HEK293 (cell line): ENCODE measurements around the gene GNPTAB.

Source experiments
- TCF7L2 ChIP-seq: IDR thresholded peaks from 2 replicates; pipeline ENCODE4 v1.6.1; 2011; ENCODE audit warnings: low read depth, mild to moderate bottlenecking, inconsistent platforms, low read length, moderate library complexity, borderline replicate concordance
- YY1 ChIP-seq: fragments of 450-650 bp; formaldehyde crosslinking; IDR thresholded peaks from 2 replicates; pipeline ENCODE4 v1.5.1; 2018; ENCODE audit warnings: missing biosample characterization, missing genetic modification characterization
- ZNF24 ChIP-seq: fragments of 450-650 bp; formaldehyde crosslinking; IDR thresholded peaks from 2 replicates; pipeline ENCODE4 v1.5.1; 2016; ENCODE audit warnings: missing biosample characterization, missing genetic modification characterization
- ZNF473 ChIP-seq: fragments of 450-650 bp; formaldehyde crosslinking; IDR thresholded peaks from 2 replicates; pipeline ENCODE4 v1.5.1; 2017; ENCODE audit warnings: missing biosample characterization, missing genetic modification characterization
- ZNF658 ChIP-seq: fragments of 450-650 bp; formaldehyde crosslinking; IDR thresholded peaks from 2 replicates; pipeline ENCODE4; 2016; ENCODE audit warnings: missing biosample characterization, missing genetic modification characterization
- ZNF785 ChIP-seq: fragments of 450-650 bp; formaldehyde crosslinking; IDR thresholded peaks from 2 replicates; pipeline ENCODE4 v1.5.1; 2016; ENCODE audit warnings: missing biosample characterization, missing genetic modification characterization
- TF ChIP-seq, protein P1 (sequence below): fragments of 450-650 bp; formaldehyde crosslinking; IDR thresholded peaks from 2 replicates; pipeline ENCODE4 v1.5.1; 2016; ENCODE audit warnings: missing biosample characterization, missing genetic modification characterization
- TF ChIP-seq, protein P2 (sequence below): fragments of 450-650 bp; formaldehyde crosslinking; IDR thresholded peaks from 2 replicates; pipeline ENCODE4 v1.5.1; 2016; ENCODE audit warnings: missing biosample characterization, missing genetic modification characterization
- TF ChIP-seq, protein P3 (sequence below): fragments of 450-650 bp; formaldehyde crosslinking; IDR thresholded peaks from 2 replicates; pipeline ENCODE4 v1.5.1; 2016; ENCODE audit warnings: missing biosample characterization, missing genetic modification characterization
- TF ChIP-seq, protein P4 (sequence below): fragments of 450-650 bp; formaldehyde crosslinking; IDR thresholded peaks from 2 replicates; pipeline ENCODE4 v1.5.1; 2016; ENCODE audit warnings: missing biosample characterization, missing genetic modification characterization

DNA sequence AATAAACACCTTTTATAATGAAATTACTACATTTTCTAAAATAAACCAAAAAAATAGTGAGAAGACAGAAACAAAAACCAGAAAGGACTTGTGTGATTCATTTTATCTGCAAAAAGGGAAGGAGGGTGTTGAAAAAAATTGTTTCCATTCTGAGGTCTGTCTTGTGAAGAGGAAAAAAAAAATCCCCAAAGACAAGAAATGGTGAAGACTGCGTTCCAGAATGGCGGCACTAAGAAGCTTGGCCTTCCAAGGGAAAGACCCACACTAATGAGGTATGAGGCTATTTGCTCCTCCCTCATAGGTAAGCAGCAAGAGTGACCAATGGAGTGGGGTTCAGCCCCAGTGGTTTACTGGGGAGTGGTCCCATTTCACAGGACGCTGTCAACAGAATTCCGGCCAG is 35.0 kb downstream of the GNPTAB start:
- TF ChIP-seq YY1 (tag by site-specific recombination) (no peak), ZNF658 (tag by site-specific recombination) (no peak), ZNF24 (tag by site-specific recombination) (no peak), ZNF473 (tag by site-specific recombination) (no peak), TCF7L2 (no peak), ZNF785 (tag by site-specific recombination) (no peak)
- TF ChIP-seq, protein P1, sequence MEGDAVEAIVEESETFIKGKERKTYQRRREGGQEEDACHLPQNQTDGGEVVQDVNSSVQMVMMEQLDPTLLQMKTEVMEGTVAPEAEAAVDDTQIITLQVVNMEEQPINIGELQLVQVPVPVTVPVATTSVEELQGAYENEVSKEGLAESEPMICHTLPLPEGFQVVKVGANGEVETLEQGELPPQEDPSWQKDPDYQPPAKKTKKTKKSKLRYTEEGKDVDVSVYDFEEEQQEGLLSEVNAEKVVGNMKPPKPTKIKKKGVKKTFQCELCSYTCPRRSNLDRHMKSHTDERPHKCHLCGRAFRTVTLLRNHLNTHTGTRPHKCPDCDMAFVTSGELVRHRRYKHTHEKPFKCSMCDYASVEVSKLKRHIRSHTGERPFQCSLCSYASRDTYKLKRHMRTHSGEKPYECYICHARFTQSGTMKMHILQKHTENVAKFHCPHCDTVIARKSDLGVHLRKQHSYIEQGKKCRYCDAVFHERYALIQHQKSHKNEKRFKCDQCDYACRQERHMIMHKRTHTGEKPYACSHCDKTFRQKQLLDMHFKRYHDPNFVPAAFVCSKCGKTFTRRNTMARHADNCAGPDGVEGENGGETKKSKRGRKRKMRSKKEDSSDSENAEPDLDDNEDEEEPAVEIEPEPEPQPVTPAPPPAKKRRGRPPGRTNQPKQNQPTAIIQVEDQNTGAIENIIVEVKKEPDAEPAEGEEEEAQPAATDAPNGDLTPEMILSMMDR (tag by site-specific recombination), result no peak
- TF ChIP-seq, protein P2, sequence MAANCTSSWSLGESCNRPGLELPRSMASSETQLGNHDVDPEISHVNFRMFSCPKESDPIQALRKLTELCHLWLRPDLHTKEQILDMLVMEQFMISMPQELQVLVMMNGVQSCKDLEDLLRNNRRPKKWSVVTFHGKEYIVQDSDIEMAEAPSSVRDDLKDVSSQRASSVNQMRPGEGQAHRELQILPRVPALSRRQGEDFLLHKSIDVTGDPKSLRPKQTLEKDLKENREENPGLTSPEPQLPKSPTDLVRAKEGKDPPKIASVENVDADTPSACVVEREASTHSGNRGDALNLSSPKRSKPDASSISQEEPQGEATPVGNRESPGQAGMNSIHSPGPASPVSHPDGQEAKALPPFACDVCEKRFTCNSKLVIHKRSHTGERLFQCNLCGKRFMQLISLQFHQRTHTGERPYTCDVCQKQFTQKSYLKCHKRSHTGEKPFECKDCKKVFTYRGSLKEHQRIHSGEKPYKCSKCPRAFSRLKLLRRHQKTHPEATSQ, result no peak
- TF ChIP-seq, protein P3, sequence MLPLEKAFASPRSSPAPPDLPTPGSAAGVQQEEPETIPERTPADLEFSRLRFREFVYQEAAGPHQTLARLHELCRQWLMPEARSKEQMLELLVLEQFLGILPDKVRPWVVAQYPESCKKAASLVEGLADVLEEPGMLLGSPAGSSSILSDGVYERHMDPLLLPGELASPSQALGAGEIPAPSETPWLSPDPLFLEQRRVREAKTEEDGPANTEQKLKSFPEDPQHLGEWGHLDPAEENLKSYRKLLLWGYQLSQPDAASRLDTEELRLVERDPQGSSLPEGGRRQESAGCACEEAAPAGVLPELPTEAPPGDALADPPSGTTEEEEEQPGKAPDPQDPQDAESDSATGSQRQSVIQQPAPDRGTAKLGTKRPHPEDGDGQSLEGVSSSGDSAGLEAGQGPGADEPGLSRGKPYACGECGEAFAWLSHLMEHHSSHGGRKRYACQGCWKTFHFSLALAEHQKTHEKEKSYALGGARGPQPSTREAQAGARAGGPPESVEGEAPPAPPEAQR (tag by site-specific recombination), result no peak
- TF ChIP-seq, protein P4, sequence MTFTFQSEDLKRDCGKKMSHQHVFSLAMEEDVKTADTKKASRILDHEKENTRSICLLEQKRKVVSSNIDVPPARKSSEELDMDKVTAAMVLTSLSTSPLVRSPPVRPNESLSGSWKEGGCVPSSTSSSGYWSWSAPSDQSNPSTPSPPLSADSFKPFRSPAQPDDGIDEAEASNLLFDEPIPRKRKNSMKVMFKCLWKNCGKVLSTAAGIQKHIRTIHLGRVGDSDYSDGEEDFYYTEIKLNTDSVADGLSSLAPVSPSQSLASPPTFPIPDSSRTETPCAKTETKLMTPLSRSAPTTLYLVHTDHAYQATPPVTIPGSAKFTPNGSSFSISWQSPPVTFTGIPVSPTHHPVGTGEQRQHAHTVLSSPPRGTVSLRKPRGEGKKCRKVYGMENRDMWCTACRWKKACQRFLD (tag by site-specific recombination), result no peak
